GM23338 (cell line): ENCODE results near the gene TRIM56. TPM values are rescaled to one million over a fixed set of nuclear protein-coding genes. Genes with fewer than 3 reads are reported as not detected.

Experiments
- ATAC-seq: fragments of 200-7000 bp; cut with Tn5 transposase; 3 replicates; pipeline ENCODE4 v1.9.1; 2020
- DNase-seq: peaks from one replicate; pipeline ENCODE4 v3.0.0-alpha.2; 2015; ENCODE audit warnings: low spot score
- H2AFZ ChIP-seq: fragments of 200-600 bp; sonication (generic); 2 replicates; pipeline ENCODE4 v1.8.0; 2016; ENCODE audit warnings: antibody characterized with exemption, mild to moderate bottlenecking, moderate library complexity
- H3F3A ChIP-seq: fragments of 200-600 bp; sonication (generic); replicated peaks from 2 replicates; pipeline ENCODE4 v1.8.0; 2017; ENCODE audit warnings: antibody characterized with exemption, mixed run types, low read depth
- H3K27ac ChIP-seq: fragments of 200-600 bp; sonication (generic); 2 replicates; pipeline ENCODE4 v1.6.1; 2016; ENCODE audit warnings: low read depth
- H3K27me3 ChIP-seq: fragments of 200-600 bp; sonication (generic); 2 replicates; pipeline ENCODE4 v1.8.0; 2016; ENCODE audit warnings: mild to moderate bottlenecking, mixed run types, moderate library complexity; ENCODE audit not compliant: insufficient read depth
- H3K36me3 ChIP-seq: fragments of 200-600 bp; sonication (generic); 2 replicates; pipeline ENCODE4 v1.8.0; 2016; ENCODE audit warnings: mild to moderate bottlenecking; ENCODE audit not compliant: insufficient read depth
- H3K4me1 ChIP-seq: fragments of 200-600 bp; sonication (generic); 2 replicates; pipeline ENCODE4 v1.8.0; 2016; ENCODE audit warnings: mild to moderate bottlenecking, moderate library complexity; ENCODE audit not compliant: insufficient read depth
- H3K4me2 ChIP-seq: fragments of 200-600 bp; sonication (generic); 2 replicates; pipeline ENCODE4 v1.7.1; 2017; ENCODE audit warnings: mixed run types
- H3K4me3 ChIP-seq: fragments of 200-600 bp; sonication (generic); 2 replicates; pipeline ENCODE4 v1.6.1; 2016; ENCODE audit warnings: mixed run types
- H3K79me2 ChIP-seq: fragments of 200-600 bp; sonication (generic); replicated peaks from 2 replicates; pipeline ENCODE4 v1.8.0; 2017; ENCODE audit warnings: mild to moderate bottlenecking; ENCODE audit not compliant: insufficient read depth
- H3K9me2 ChIP-seq: fragments of 200-600 bp; sonication (generic); 2 replicates; pipeline ENCODE4 v1.8.0; 2017; ENCODE audit not compliant: insufficient read depth
- H4K20me1 ChIP-seq: fragments of 200-600 bp; sonication (generic); replicated peaks from 2 replicates; pipeline ENCODE4 v1.8.0; 2017; ENCODE audit warnings: mild to moderate bottlenecking; ENCODE audit not compliant: insufficient read depth
- H3K27ac Mint-ChIP-seq: 2 replicates; pipeline ENCODE4 v1.8.0; 2020; ENCODE audit warnings: inconsistent platforms, mild to moderate bottlenecking, moderate library complexity, mixed read lengths
- H3K27me3 Mint-ChIP-seq: 3 replicates; pipeline ENCODE4 v1.8.0; 2022; ENCODE audit warnings: low read depth, mild to moderate bottlenecking, moderate library complexity, mixed read lengths, inconsistent platforms; ENCODE audit not compliant: insufficient read depth, poor library complexity
- H3K36me3 Mint-ChIP-seq: 3 replicates; pipeline ENCODE4 v1.8.0; 2021; ENCODE audit warnings: low read depth, mild to moderate bottlenecking, inconsistent platforms, moderate library complexity, mixed read lengths
- H3K4me1 Mint-ChIP-seq: 3 replicates; pipeline ENCODE4 v1.8.0; 2020; ENCODE audit warnings: mild to moderate bottlenecking, inconsistent platforms, mixed read lengths
- H3K4me3 Mint-ChIP-seq: 3 replicates; pipeline ENCODE4 v1.8.0; 2021; ENCODE audit warnings: moderate library complexity, mild to moderate bottlenecking, inconsistent platforms, mixed read lengths
- H3K9me3 Mint-ChIP-seq: 3 replicates; pipeline ENCODE4 v1.8.0; 2020; ENCODE audit warnings: moderate library complexity, mild to moderate bottlenecking, inconsistent platforms, mixed read lengths
- NANOG ChIP-seq: IDR thresholded peaks from 2 replicates; pipeline ENCODE4 v1.6.1; 2016; ENCODE audit warnings: antibody characterized with exemption, borderline replicate concordance
- polyA plus RNA-seq: library from polyadenylated mRNA; unstranded; fragments of >200 nt; fragmentation: Nextera tagmentation; extraction: Ambion mirVana; gene quantifications from 2 replicates; pipeline ENCODE4 v1.2.1, GENCODE V29; 2016
- total RNA-seq: library from RNA; depleted of rRNA; stranded (reverse); fragments of >200 nt; shearing (Covaris generic); gene quantifications from 2 replicates; pipeline ENCODE4 v1.2.3, GENCODE V29; 2014
- TF ChIP-seq, protein P1 (sequence below): fragments of 250-450 bp; sonication (Bioruptor Pico); IDR thresholded peaks from 2 replicates; pipeline ENCODE4 v1.5.0; 2020; ENCODE audit warnings: mild to moderate bottlenecking, moderate library complexity

TRIM56 gene
- total and polyA plus RNA-seq, 2 experiments from 2014 or later: 10.0 to 15.7 TPM

DNA sequence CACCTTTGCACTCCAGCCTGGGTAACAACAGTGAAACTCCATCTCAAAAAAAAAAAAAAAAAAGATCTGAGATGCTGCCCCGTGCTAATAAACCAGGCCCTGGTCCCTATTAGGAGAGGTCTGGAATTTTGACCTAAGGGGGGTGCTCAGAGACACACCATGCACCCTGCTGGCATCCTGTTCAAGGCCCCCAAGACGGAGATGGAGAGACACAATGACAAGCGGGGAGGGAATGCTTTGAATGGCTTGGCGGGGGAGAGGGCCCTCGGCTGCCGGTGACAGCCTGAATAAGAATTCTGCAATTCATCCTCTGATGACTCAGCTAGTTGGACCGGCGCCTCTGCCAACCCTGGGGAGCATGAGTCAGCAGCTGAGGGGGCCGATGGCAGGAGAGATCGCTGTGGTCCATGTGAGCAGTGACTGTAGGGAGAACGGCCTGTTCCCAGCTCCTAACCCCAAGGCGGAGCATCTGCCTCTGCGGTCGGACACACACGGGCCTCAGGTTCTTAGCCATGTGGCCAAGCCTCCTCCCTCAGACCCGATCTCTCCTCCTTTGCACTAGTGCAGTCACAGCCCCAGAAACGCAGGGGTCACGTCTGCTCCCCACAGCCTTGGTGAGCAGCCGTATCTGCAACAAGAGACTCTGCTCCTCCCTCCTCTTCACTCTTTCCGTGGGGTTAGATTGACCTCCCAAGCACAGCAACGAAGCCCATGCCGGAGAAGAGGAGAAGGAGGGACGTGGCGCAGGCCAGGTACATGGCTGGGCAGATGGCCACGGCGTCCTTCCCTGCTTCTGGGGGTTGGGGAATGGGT, 14.9 kb downstream of the TRIM56 start:
- Histone ChIP-seq H3K4me3 (0 out of 2 replicates have a peak overlapping the region, but pooled peaks have one; percentile 17), H3K4me2 (peak overlapping the region; percentile 64), H2AFZ (peak overlapping the region; percentile 95), H3K27ac (0 out of 2 replicates have a peak overlapping the region, but pooled peaks have one; percentile 50), H3K9me2 (no peaks in the 10 kb centered on the region), H4K20me1 (no peaks in the 10 kb centered on the region), H3F3A (peaks cover 15% of the 10 kb centered on the region; the same call in 1 of the 2 replicates), H3K36me3 (no peaks in the 10 kb centered on the region), H3K27me3 (no peaks in the 10 kb centered on the region), H3K79me2 (no peaks in the 10 kb centered on the region), H3K4me1 (peaks cover 30% of the 10 kb centered on the region)
- Mint-ChIP-seq H3K9me3 (no peaks in the 10 kb centered on the region), H3K27ac (peak overlapping the region; percentile 86), H3K4me3 (peak overlapping the region; percentile 36; the same call in 1 of the 3 replicates), H3K4me1 (peaks cover 34% of the 10 kb centered on the region), H3K36me3 (no peaks in the 10 kb centered on the region), H3K27me3 (peaks cover 25% of the 10 kb centered on the region)
- DNase-seq (peak; percentile 93), ATAC-seq (peak; percentile 89)
- TF ChIP-seq, protein P1, sequence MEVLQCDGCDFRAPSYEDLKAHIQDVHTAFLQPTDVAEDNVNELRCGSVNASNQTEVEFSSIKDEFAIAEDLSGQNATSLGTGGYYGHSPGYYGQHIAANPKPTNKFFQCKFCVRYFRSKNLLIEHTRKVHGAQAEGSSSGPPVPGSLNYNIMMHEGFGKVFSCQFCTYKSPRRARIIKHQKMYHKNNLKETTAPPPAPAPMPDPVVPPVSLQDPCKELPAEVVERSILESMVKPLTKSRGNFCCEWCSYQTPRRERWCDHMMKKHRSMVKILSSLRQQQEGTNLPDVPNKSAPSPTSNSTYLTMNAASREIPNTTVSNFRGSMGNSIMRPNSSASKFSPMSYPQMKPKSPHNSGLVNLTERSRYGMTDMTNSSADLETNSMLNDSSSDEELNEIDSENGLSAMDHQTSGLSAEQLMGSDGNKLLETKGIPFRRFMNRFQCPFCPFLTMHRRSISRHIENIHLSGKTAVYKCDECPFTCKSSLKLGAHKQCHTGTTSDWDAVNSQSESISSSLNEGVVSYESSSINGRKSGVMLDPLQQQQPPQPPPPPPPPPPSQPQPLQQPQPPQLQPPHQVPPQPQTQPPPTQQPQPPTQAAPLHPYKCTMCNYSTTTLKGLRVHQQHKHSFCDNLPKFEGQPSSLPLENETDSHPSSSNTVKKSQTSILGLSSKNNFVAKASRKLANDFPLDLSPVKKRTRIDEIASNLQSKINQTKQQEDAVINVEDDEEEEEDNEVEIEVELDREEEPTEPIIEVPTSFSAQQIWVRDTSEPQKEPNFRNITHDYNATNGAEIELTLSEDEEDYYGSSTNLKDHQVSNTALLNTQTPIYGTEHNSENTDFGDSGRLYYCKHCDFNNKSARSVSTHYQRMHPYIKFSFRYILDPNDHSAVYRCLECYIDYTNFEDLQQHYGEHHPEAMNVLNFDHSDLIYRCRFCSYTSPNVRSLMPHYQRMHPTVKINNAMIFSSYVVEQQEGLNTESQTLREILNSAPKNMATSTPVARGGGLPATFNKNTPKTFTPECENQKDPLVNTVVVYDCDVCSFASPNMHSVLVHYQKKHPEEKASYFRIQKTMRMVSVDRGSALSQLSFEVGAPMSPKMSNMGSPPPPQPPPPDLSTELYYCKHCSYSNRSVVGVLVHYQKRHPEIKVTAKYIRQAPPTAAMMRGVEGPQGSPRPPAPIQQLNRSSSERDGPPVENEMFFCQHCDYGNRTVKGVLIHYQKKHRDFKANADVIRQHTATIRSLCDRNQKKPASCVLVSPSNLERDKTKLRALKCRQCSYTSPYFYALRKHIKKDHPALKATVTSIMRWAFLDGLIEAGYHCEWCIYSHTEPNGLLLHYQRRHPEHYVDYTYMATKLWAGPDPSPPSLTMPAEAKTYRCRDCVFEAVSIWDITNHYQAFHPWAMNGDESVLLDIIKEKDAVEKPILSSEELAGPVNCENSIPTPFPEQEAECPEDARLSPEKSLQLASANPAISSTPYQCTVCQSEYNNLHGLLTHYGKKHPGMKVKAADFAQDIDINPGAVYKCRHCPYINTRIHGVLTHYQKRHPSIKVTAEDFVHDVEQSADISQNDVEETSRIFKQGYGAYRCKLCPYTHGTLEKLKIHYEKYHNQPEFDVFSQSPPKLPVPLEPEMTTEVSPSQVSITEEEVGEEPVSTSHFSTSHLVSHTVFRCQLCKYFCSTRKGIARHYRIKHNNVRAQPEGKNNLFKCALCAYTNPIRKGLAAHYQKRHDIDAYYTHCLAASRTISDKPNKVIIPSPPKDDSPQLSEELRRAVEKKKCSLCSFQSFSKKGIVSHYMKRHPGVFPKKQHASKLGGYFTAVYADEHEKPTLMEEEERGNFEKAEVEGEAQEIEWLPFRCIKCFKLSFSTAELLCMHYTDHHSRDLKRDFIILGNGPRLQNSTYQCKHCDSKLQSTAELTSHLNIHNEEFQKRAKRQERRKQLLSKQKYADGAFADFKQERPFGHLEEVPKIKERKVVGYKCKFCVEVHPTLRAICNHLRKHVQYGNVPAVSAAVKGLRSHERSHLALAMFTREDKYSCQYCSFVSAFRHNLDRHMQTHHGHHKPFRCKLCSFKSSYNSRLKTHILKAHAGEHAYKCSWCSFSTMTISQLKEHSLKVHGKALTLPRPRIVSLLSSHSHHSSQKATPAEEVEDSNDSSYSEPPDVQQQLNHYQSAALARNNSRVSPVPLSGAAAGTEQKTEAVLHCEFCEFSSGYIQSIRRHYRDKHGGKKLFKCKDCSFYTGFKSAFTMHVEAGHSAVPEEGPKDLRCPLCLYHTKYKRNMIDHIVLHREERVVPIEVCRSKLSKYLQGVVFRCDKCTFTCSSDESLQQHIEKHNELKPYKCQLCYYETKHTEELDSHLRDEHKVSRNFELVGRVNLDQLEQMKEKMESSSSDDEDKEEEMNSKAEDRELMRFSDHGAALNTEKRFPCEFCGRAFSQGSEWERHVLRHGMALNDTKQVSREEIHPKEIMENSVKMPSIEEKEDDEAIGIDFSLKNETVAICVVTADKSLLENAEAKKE (CRISPR knock-in tag): no peak; the same call in 1 of the 2 replicates
- TF ChIP-seq NANOG: peak; percentile 10; the same call in 1 of the 2 replicates
